Skin epidermis (tissue), 12 donors: ENCODE data around the gene RHBDD1.

Source experiments
- H3K27ac ChIP-seq, 21 experiments: fragments of 200-600 bp; sonication (generic) in 11 of 21; one replicate each; pipeline ENCODE4 v1.5.0; 2020; ENCODE audit warnings: mild to moderate bottlenecking in 3 of 21, inconsistent platforms in 2 of 21, moderate library complexity in 2 of 21
- H3K4me3 ChIP-seq, 7 experiments: fragments of 200-600 bp; sonication (generic) in 2 of 7; one replicate each; pipeline ENCODE4 v1.5.0; 2020; ENCODE audit warnings: inconsistent platforms in 2 of 7, mild to moderate bottlenecking in 2 of 7, moderate library complexity in 1 of 7

Gene RHBDD1, protein sequence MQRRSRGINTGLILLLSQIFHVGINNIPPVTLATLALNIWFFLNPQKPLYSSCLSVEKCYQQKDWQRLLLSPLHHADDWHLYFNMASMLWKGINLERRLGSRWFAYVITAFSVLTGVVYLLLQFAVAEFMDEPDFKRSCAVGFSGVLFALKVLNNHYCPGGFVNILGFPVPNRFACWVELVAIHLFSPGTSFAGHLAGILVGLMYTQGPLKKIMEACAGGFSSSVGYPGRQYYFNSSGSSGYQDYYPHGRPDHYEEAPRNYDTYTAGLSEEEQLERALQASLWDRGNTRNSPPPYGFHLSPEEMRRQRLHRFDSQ

DNA sequence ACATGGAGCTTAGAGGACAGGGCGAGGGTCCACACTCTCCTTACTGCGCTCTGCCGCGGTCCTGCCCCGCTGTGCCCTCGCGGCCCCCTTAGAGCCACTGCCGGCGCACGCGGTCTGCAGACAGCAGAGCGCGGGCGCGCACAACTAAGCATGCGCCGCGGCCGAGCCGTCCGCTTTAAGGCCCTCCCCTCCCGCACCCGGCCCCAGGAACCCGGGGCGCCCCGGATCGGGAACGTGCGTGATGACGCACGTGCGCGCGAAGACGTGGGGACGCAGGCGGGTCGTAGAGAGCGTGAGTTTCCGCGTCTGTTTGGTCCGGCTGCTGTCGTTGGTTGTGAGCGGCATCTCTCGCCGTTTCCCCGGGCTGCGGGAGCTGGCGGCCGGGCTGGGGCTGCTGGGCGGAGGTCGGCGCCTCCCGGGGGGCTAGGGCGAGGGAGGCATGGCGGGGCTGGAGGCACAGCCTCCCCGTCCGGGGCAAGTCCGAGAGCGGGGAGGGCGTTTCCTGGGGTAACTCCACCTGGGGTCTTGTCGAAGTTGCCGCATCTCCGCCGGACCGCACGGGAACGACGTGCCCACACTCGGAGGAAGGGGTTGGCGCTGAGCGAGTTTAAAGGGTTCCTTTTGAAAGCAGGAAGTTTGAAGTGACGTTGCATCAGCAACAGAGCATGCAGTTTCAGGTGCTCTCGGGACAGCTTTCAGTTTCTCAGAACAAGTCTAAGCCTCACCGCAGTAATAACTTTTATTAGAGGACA, at the start of gene RHBDD1:
TSS of gene RHBDD1 (plus strand) at position 259 of the 752 bp plus-strand sequence. CDS start 28,640 bp downstream, outside the sequence.
- Histone ChIP-seq H3K4me3 (peak within 1 kb of the TSS; percentile 58 to 84 (median 72)), H3K27ac (peak within 1 kb of the TSS; percentile 86 to 99 (median 98))

DNA sequence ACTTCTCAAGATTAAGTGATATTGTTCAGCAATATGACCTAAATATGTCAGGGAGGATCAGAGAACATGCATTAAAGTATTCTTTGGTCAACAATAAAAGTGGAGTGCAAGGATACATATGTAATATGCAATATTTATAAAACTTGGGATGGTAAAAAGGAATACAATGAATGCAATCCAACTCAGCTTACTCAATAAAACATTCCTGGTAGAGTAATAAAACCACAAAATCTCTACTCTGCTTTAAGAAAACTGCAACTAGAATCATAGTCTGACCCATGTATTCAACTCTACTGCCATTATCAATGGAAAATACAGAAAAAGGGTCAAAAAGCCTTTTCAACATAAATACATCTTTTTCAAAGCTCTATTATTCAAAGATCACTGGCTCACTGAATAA, 47.8 kb upstream of the RHBDD1 start:
- H3K27ac ChIP-seq = no peak overlapping the region

GRCh38 chr2:226788881-226789490, 46.9 kb upstream of the RHBDD1 start:
- H3K27ac ChIP-seq = peak overlapping the region in 1 of 21 experiments; percentile 28
- H3K4me3 ChIP-seq = no peak overlapping the region

More for the DNA sequence above, 47.8 kb upstream of the RHBDD1 start:
- no peak overlapping the region for H3K4me3 ChIP-seq

DNA sequence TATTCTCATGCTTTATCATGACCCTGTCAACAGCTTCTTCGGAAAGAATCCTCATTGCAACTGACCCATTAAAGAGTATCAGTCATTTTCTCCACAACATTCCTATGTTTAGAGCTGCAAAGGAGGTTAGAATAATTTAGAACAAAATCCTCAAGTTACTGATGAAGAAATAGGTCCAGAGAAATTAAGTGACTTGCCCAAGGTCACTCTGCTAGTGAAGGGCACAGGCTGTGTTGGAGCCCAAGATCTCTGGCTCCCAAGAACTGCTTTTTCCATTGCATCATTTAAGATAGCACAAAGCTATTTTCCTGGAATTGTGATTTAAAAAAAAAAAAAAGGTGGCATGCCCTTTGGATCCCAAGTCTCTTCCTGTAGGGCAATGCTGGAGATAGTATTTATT, 45.8 kb upstream of the RHBDD1 start:
- peak overlapping the region in 2 of 21 experiments; percentile 0 to 90 for H3K27ac ChIP-seq
- H3K4me3 ChIP-seq = no peak overlapping the region

DNA sequence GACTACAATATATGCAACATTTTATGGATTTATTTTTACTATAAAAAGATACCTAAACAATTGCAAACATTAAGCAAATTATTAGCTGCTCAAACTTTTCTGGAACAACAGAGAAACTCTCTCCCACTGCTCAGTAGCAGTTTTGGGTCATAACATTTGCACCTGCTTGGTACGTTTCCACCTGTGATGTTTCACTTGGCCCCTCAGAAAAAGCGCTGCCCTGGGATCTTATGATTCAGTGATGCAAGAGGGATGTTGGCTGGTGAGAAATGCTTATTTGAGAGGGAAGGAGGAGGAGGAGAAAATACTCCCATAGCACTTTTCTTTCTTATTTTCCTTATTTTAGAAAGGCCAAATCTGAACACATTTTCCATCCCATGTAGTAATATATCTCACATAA, 45.4 kb upstream of the RHBDD1 start:
- Histone ChIP-seq H3K4me3 (peak overlapping the region in 3 of 7 experiments; percentile 44 to 81 (median 53)), H3K27ac (peak overlapping the region in 10 of 21 experiments; percentile 88 to 97 (median 91))

- Histone ChIP-seq H3K4me3 (peak overlapping the region; percentile 44 to 81 (median 53)), H3K27ac (peak overlapping the region in 20 of 21 experiments; percentile 78 to 97 (median 90))
Observed at GRCh38 chr2:226791056-226791486, 44.8 kb upstream of the RHBDD1 start.

DNA sequence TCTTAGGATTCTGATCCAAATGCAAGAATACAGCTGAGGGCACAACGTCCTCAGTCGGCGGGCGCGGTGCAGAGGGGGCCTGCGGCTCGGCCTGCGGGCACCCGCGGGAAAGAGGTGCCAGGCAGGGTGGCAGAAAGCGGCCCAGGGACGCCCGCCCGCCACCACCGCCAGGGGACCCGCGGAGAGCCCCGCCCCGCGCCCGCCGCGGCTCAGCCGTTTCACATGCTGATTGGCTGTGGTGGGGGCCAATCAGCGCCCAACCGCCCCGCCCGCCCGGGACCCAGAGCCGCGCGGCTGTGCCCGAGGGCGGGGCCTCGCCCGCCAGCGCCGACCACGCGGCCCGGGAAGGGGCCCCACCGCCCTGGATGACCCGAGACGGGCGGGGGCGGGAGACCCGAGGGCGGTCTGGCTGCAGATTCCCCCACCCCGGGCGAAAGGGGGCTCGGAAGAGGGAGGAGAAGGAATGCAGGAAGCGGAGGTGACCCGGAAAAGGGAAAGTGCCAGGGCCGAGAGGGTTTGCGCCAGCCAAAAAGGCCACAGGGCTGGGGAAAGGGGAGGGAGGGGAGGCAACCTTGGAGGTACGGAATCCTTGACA, 44.3 kb upstream of the RHBDD1 start:
- H3K4me3 ChIP-seq = peak overlapping the region; percentile 44 to 81 (median 53)
- H3K27ac ChIP-seq = peak overlapping the region; percentile 78 to 97 (median 90)

DNA sequence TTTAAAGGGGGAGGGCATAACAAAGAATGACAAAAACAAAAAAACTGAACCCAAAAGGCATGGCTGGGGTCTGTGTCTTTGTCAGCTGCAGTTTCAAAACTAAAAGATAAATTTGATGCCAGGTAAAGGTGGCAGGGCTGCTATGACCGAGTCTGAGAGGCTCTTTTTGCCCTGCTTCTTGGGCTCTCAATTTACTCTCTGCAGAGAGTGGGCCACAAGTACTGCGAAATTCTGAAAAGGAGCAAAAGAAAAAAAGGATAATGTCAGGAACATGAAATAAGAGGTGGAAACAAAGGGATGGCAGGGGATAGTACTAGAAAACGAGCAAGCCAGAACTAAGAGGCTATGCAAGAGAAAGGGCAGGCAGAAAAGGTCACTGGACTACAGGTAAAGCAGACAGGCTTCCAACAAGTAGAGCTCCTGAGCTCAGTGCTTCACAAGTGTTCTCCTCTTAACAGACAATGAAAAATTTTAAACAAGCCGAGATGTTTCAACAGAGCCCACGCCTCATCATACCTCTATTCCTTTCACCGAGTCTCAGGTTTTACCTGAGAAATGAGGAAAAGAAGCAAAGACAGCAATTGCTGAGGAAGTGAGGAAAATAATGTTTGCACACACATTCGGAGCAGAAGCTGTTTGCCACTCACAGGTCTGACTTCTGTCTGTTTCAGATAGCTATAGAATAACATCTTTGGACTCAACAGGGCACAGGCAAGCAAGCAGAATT, 43.5 kb upstream of the RHBDD1 start:
- H3K4me3 ChIP-seq = peak overlapping the region; percentile 44 to 81 (median 53)

GRCh38 chr2:226793646-226794045, 42.2 kb upstream of the RHBDD1 start:
- H3K27ac ChIP-seq = peak overlapping the region in 14 of 21 experiments; percentile 10 to 97 (median 56)
- peak overlapping the region in 4 of 7 experiments; percentile 70 to 81 (median 78) for H3K4me3 ChIP-seq

More for the DNA sequence above, 43.5 kb upstream of the RHBDD1 start:
- peak overlapping the region; percentile 78 to 97 (median 90) for H3K27ac ChIP-seq

GRCh38 chr2:226794196-226794661, 41.6 kb upstream of the RHBDD1 start:
- Histone ChIP-seq H3K4me3 (peak overlapping the region in 5 of 7 experiments; percentile 7 to 81 (median 75)), H3K27ac (peak overlapping the region in 18 of 21 experiments; percentile 7 to 86 (median 49))

GRCh38 chr2:226794751-226795171, 41.1 kb upstream of the RHBDD1 start:
- H3K27ac ChIP-seq = peak overlapping the region in 17 of 21 experiments; percentile 7 to 86 (median 57)
- H3K4me3 ChIP-seq = peak overlapping the region in 6 of 7 experiments; percentile 7 to 81 (median 72)

GRCh38 chr2:226795281-226796011, 40.4 kb upstream of the RHBDD1 start:
- peak overlapping the region in 6 of 7 experiments; percentile 7 to 81 (median 72) for H3K4me3 ChIP-seq
- H3K27ac ChIP-seq = peak overlapping the region in 17 of 21 experiments; percentile 7 to 86 (median 61)

DNA sequence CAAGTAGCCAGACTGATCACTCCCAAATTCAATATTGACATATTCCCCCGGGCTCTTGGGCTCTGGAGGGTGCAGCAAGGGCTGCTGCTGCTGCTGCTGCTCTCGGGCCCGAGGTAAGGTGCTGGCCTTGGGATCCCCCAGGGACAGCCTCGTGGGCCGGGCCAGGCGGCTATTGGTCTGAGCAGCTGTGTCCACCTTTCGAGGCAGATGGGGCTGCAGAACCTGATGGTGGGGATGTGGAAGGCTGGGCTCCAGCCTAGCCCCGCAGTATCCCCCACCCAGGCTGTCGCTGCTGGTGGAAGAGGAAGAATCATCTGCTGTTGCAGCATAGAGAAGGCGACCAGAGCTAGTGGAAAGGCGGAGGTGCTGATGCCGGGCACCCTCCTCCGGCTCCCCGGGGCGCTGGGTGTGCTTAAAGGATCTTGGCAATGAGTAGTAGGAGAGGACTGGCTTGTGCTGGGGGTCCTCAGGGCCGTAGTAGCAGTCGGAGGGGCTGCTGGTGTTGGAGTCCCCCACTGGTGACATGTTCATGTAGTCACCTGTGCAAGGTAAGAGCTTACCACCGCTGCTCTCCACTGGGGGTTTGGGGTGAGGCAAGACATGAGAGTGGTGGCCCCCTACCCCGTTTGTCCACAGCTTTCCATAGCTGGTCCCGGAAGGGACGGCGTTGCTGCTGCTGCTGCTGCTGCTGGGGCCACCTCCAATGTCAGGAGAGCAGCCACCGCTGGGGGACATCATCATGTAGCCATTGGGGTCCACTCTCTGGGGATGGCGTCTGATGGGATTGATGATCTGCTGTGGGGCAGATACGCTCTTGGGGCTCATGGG, 39.6 kb upstream of the RHBDD1 start:
- Histone ChIP-seq H3K4me3 (peak overlapping the region; percentile 0 to 81 (median 70)), H3K27ac (peak overlapping the region in 16 of 21 experiments; percentile 1 to 91 (median 68))

- peak overlapping the region in 14 of 21 experiments; percentile 1 to 91 (median 69) for H3K27ac ChIP-seq
- H3K4me3 ChIP-seq = peak overlapping the region; percentile 57 to 81 (median 70)
Observed at GRCh38 chr2:226796840-226797288, 39.0 kb upstream of the RHBDD1 start.

- Histone ChIP-seq H3K27ac (peak overlapping the region in 17 of 21 experiments; percentile 7 to 91 (median 78)), H3K4me3 (peak overlapping the region; percentile 57 to 81 (median 70))
Observed at GRCh38 chr2:226797289-226797988, 38.4 kb upstream of the RHBDD1 start.

- Histone ChIP-seq H3K4me3 (peak overlapping the region; percentile 57 to 81 (median 70)), H3K27ac (peak overlapping the region in 18 of 21 experiments; percentile 38 to 91 (median 82))
Observed at GRCh38 chr2:226797989-226798421, 37.8 kb upstream of the RHBDD1 start.
